Endometrial microvascular endothelial cells (primary cell): Measurements from ENCODE around the gene CTSA. TPM values are rescaled to one million over a fixed set of nuclear protein-coding genes. Genes with fewer than 3 reads are reported as not detected.

Experiments
- in situ Hi-C: cut with HindIII; loops from 2 replicates; pipeline ENCODE4 v1.10.0; 2017; ENCODE audit warnings: low sequenced_read_pairs, low pct_unique_long_range_greater_than_20kb; ENCODE audit errors: inconsistent ontology term
- total RNA-seq: library from RNA; depleted of rRNA; stranded (reverse); fragments of >200 nt; gene quantifications from one replicate; pipeline ENCODE4 v1.2.3, GENCODE V29; 2015; ENCODE audit errors: inconsistent ontology term

Gene CTSA
- total RNA-seq, 1 donor from 2014 or later: 113 TPM

GRCh38 chr20:45946149-45946970, 55.2 kb downstream of the CTSA start:
- in situ Hi-C loops: loop anchor here (25.0 kb wide), 1 partner anchor 134 kb away; the partner anchor contains the start of gene UBE2C

GRCh38 chr20:45947110-45947866, 56.2 kb downstream of the CTSA start:
- in situ Hi-C loops: loop anchor here (25.0 kb wide), 1 partner anchor 135 kb away; the partner anchor contains the start of gene UBE2C

GRCh38 chr20:45948261-45948733, 57.2 kb downstream of the CTSA start:
- in situ Hi-C loops: loop anchor here (25.0 kb wide), 1 partner anchor 136 kb away; the partner anchor contains the start of gene UBE2C

Other genes starting within 250 kb of the CTSA start
- not detected for gene WFDC11, start 221.1 kb upstream of the CTSA start, total RNA-seq
- gene WFDC13, start 189.3 kb upstream of the CTSA start, total RNA-seq: not detected
- not detected for gene WFDC10B, start 186.3 kb upstream of the CTSA start, total RNA-seq
- gene SPINT4, start 169.0 kb upstream of the CTSA start, total RNA-seq: not detected
- gene WFDC3, start 99.5 kb upstream of the CTSA start, total RNA-seq: 2.7 TPM
- gene DNTTIP1, start 99.4 kb upstream of the CTSA start, total RNA-seq: 33.9 TPM
- 110 TPM for gene UBE2C, start 78.7 kb upstream of the CTSA start, total RNA-seq
- not detected for gene TNNC2, start 64.0 kb upstream of the CTSA start, total RNA-seq
- gene SNX21, start 57.5 kb upstream of the CTSA start, total RNA-seq: 13.4 TPM
- 75.9 TPM for gene ACOT8, start 33.9 kb upstream of the CTSA start, total RNA-seq
- gene ZSWIM3, start 33.7 kb upstream of the CTSA start, total RNA-seq: 4.9 TPM
- 10.0 TPM for gene ZSWIM1, start 10.1 kb upstream of the CTSA start, total RNA-seq
- gene SPATA25, start 3.7 kb upstream of the CTSA start, total RNA-seq: not detected
- 1.5 TPM for gene NEURL2, start 127 bp upstream of the CTSA start, total RNA-seq
- 3.0 TPM for gene PLTP, start 20.8 kb downstream of the CTSA start, total RNA-seq
- gene PCIF1, start 43.3 kb downstream of the CTSA start, total RNA-seq: 25.6 TPM
- 13.2 TPM for gene ZNF335, start 80.9 kb downstream of the CTSA start, total RNA-seq
- not detected for gene MMP9, start 117.6 kb downstream of the CTSA start, total RNA-seq
- gene SLC12A5, start 137.9 kb downstream of the CTSA start, total RNA-seq: not detected
- 25.7 TPM for gene NCOA5, start 198.6 kb downstream of the CTSA start, total RNA-seq
- gene CD40, start 227.0 kb downstream of the CTSA start, total RNA-seq: 11.7 TPM